GM12865 (cell line): ENCODE measurements around the gene ITPR1.

Experiments
- DNase-seq: peaks from one replicate; pipeline ENCODE4 v3.0.0; 2010; ENCODE audit warnings: low read depth
- H3K4me3 ChIP-seq: 2 replicates; pipeline ENCODE4 v1.5.1; 2011; ENCODE audit warnings: mild to moderate bottlenecking, low read depth, low read length, control low read depth
- TF ChIP-seq, protein P1 (sequence below): IDR thresholded peaks from 2 replicates; pipeline ENCODE4 v1.5.1; 2011; ENCODE audit warnings: low read length, control low read depth, low read depth, inconsistent platforms; ENCODE audit not compliant: insufficient read depth; ENCODE audit errors: missing control alignments

Gene ITPR1

DNA sequence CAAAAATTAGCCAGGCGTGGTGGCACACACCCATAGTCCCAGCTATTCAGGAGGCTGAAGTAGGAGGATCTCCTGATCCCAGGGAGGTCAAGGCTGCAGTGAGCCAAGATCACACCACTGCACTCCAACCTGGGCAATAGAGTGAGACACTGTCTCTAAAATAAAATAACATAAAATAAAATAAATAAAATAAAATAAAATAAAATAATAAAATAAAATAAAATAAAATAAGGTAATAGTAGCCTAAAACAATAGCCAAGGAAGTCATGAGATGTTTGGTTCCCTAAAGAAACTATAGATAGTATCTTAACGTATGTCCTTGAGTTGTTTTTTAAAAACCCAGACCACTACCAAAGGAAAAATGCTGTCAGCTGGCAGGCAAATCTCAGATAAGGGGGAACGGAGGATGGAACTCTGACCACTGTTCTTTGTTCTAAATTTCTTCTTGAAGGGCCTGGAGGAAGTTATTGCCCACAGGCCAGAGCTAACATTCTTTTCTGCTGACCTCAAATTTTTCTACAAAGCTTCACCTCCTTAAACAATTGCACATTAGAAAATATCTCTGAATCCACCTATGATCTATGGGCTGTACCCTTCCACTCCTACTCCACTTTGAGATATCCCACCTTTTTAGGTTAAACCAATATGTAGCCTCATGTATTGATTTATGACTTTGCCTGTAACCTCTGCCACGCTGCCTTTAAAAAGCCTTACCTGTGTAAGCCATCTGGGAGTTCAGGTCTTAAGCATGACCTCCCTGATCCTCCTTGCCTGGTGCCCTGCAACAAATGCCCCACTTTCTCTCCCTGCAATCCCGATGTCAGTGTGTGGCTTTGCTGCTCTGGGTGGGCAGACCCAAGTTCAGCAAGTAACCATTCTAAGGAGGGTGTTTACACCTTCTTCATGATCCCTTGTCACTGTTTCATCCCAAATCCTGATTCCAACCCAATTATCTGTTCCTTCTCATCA, 359.9 kb downstream of the ITPR1 start:
- no peak for DNase-seq
- TF ChIP-seq, protein P1, sequence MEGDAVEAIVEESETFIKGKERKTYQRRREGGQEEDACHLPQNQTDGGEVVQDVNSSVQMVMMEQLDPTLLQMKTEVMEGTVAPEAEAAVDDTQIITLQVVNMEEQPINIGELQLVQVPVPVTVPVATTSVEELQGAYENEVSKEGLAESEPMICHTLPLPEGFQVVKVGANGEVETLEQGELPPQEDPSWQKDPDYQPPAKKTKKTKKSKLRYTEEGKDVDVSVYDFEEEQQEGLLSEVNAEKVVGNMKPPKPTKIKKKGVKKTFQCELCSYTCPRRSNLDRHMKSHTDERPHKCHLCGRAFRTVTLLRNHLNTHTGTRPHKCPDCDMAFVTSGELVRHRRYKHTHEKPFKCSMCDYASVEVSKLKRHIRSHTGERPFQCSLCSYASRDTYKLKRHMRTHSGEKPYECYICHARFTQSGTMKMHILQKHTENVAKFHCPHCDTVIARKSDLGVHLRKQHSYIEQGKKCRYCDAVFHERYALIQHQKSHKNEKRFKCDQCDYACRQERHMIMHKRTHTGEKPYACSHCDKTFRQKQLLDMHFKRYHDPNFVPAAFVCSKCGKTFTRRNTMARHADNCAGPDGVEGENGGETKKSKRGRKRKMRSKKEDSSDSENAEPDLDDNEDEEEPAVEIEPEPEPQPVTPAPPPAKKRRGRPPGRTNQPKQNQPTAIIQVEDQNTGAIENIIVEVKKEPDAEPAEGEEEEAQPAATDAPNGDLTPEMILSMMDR, result no peak
- H3K4me3 ChIP-seq, result no peak overlapping the region

DNA sequence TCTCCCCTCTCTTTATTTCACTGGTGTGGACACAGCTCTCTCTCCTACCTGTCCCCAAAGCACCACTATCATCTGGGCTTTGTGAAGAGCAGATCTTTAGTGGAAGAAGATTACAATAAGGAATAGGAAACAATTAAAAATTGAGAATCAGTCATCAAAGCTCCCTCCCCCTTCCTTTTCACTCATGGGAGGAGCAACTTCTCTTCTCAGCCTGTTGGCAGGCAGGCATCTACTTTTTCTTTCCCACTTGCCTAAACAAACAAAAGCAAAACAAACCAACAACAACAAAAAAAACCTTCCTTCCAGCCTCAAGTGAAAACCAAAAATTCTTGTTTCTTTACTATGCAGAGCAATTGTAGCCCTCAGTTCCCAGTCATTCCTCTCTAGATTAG, 360.6 kb downstream of the ITPR1 start:
- TF ChIP-seq, protein P1, result no peak
- H3K4me3 ChIP-seq, result no peak overlapping the region
- DNase-seq, result no peak

DNA sequence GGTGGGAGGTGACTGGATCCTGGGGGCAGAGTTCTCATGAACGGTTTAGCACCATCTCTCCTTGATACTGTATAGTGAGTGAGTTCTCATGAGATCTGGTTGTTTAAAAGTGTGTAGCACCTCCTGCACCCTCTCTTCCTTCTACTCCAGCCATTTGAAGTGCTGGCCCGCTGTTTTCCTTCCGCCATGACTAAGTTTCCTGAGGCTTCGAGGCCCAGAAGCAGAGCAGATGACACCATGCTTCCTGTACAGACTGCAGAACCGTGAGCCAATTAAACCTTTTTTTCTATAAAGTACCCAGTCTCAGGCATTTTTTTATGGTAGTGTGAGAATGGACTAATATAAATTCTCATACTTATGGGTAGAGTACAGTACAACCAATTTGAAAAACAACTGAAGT, 362.5 kb downstream of the ITPR1 start:
- no peak overlapping the region for H3K4me3 ChIP-seq
- TF ChIP-seq, protein P1, result no peak
- DNase-seq, result no peak

DNA sequence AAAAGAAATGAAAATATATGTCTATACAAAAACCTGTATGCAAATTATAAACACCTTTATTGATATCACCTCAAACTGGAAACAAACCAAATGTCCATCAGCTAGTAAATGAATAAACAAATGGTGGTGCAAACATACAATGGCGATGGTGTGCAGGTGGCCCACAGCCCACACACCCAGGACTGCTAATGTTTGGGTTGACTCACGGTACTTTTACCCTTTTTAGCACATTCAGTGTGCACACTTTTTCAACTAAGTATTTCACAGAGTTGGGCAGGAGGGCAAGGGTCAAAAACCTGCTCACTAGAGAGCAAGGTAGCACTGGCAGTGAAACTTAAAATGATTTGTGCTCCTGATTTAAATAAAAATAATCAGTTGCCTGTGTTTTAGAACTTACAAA, 363.0 kb downstream of the ITPR1 start:
- no peak overlapping the region for H3K4me3 ChIP-seq
- no peak for DNase-seq
- TF ChIP-seq, protein P1, result no peak

DNA sequence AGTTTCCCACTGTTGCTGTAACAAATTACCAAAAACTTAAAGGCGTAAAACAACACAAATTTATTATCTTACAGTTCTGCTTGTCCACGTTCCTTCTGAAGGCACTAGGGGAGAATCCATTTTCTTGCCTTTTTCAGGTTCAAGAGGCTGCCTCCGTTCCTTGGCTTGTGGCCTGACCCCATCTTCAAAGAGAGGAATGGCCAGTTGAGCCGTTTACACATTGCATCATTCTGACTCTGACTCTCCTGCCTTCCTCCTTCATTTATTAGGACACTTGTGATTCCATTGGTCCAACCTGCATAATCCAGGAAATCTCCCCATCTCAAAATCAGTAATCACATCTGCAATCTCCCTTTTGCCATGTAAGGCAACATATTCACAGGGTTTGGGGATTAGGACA, 363.4 kb downstream of the ITPR1 start:
- TF ChIP-seq, protein P1, result no peak

DNA sequence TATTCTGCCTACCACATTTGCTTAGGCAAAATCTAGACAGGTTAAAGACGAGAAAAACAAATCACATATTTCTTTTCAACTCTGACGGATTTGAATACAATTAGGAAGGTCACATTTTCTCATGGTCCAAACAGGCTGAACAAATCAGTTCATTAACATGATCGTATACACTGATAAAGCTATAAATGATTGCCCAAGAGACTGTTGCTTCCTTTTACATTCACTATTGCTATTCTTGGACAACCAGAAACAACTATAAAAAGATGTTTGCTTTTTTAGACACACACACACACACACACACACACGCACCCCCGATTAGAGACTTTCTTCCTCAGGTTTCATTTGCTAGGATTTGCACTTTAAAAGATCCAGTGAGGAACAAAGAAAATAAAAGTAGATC, 363.8 kb downstream of the ITPR1 start:
- no peak overlapping the region for H3K4me3 ChIP-seq
- no peak for DNase-seq
- TF ChIP-seq, protein P1, result no peak

More for the DNA sequence above, 363.4 kb downstream of the ITPR1 start:
- no peak overlapping the region for H3K4me3 ChIP-seq
- DNase-seq, result no peak
